Measurements from ENCODE around the gene CITED2.

Gene CITED2

DNA sequence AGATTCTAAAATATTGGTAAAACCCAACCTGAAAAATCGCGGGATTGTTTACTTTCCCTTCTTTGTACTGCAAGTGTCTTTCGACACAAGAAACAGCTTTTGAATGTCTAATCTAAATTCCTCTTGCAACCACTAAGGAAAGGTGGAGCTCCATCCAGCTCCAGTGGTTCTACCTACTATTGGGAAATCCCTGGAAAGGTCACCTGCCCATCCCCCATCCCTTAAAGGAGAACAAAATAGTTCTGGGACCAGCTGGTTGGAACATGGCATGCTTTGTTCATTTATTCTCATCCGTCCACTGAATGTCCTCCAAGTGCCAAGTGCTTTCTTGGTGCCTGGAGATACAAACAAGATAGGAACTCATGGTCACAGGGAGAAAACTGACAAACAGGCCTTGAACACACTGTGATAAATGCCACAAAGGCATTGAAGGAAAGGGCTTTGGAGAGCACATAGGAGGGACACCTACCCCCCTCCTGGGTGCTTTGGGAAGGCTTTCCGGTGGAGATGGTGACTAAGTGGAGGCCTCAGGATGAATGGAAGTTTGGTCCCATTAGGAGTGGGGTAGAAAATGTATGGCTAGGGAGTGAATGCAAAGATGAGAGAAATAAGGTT, 2.3 kb upstream of the CITED2 start:
- peak overlapping the region; percentile 66 for H3K4me3 ChIP-seq (ENCODE audit: control insufficient read depth, low read depth, low read length)
- DNase-seq (ENCODE audit: low read depth), result no peak
- TF ChIP-seq, protein P1, sequence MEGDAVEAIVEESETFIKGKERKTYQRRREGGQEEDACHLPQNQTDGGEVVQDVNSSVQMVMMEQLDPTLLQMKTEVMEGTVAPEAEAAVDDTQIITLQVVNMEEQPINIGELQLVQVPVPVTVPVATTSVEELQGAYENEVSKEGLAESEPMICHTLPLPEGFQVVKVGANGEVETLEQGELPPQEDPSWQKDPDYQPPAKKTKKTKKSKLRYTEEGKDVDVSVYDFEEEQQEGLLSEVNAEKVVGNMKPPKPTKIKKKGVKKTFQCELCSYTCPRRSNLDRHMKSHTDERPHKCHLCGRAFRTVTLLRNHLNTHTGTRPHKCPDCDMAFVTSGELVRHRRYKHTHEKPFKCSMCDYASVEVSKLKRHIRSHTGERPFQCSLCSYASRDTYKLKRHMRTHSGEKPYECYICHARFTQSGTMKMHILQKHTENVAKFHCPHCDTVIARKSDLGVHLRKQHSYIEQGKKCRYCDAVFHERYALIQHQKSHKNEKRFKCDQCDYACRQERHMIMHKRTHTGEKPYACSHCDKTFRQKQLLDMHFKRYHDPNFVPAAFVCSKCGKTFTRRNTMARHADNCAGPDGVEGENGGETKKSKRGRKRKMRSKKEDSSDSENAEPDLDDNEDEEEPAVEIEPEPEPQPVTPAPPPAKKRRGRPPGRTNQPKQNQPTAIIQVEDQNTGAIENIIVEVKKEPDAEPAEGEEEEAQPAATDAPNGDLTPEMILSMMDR (IDR thresholded peaks at IDR 0.05; ENCODE audit: control insufficient read depth, insufficient read depth, low read depth, low read length, missing control alignments), result peak; percentile 19

DNA sequence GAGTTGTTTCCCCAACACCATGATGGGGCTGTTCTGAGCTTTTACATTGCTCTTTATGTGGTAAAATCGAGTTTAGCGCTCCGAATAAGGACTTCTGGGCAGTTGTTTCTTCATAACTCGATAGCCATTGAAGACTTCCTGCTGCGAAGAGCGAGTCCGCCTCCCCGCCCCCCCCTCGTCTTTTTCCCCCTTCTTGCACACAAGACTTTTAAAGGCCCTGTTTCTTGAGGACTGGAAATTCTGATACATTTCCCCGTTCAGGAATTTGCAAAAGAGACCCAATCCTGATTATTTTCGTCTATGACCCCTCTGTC, 1.5 kb upstream of the CITED2 start:
- TF ChIP-seq, protein P1 (IDR thresholded peaks at IDR 0.05; ENCODE audit: control insufficient read depth, insufficient read depth, low read depth, low read length, missing control alignments), result no peak
- DNase-seq (ENCODE audit: low read depth), result no peak
- H3K4me3 ChIP-seq (ENCODE audit: control insufficient read depth, low read depth, low read length), result peak overlapping the region; percentile 66

DNA sequence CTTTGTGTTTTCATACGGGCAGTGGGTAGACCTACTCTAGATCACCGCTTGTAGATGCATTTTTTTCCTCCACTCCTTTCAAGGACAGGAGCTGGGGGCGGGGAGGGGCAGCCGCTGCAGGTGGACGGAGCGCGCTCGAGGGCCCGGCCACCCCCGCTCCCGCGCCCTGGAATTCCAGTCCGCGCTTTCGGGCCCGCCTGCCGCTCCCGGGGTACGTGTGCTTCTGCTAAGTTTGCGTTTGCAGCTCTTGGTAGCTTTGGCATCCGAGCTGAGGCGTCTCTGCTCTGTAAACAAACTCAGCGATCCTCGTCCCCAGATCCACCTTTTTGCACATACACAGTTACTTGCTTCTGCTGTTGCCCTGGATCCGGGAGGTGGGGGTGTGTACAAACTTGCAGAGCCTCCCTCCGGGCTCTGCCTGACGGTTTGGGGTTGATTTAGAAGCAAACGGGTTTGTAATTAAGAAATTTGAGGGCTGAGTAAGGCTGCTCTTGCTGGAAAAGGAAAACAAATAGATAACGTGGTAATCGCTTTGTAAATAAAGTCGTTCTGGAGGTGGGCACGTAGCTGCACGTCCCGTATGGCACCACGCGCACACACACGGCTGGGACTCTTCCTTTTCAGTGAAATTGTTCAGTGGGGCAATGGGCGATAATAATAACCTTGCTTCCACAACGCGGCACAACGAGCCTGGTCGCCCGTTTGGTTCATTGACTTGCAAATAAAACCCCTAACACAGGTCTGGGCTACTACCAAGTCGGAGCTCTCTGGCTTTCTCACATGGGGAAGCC, 973 bp upstream of the CITED2 start:
- peak; percentile 99 for DNase-seq (ENCODE audit: low read depth)
- peak overlapping the region; percentile 66 for H3K4me3 ChIP-seq (ENCODE audit: control insufficient read depth, low read depth, low read length)
- TF ChIP-seq, protein P1 (IDR thresholded peaks at IDR 0.05; ENCODE audit: control insufficient read depth, insufficient read depth, low read depth, low read length, missing control alignments), result peak; percentile 27

DNA sequence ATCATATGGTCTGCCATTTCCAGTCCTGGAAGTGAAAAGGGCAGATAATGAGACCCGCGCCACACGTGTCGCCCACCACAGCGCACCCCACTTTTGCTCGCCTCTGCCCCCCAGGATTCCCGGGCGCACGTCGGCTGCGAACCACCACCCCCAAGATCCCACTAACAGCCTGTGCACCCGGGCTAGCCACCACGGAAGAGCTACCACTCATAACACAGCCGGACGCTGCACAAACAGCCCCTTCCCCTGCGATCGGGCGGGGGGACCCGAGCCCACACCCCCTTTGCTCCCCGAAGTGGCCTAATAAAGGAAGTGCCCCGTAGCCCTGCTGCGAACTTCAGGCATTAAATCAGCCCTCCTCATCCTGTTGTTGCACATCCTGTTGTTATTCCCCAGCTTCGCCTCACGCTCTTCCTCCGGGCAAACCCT, 506 bp downstream of the CITED2 start:
- DNase-seq (ENCODE audit: low read depth), result no peak
- TF ChIP-seq, protein P1 (IDR thresholded peaks at IDR 0.05; ENCODE audit: control insufficient read depth, insufficient read depth, low read depth, low read length, missing control alignments), result no peak
- H3K4me3 ChIP-seq (ENCODE audit: control insufficient read depth, low read depth, low read length), result peak overlapping the region; percentile 66

DNA sequence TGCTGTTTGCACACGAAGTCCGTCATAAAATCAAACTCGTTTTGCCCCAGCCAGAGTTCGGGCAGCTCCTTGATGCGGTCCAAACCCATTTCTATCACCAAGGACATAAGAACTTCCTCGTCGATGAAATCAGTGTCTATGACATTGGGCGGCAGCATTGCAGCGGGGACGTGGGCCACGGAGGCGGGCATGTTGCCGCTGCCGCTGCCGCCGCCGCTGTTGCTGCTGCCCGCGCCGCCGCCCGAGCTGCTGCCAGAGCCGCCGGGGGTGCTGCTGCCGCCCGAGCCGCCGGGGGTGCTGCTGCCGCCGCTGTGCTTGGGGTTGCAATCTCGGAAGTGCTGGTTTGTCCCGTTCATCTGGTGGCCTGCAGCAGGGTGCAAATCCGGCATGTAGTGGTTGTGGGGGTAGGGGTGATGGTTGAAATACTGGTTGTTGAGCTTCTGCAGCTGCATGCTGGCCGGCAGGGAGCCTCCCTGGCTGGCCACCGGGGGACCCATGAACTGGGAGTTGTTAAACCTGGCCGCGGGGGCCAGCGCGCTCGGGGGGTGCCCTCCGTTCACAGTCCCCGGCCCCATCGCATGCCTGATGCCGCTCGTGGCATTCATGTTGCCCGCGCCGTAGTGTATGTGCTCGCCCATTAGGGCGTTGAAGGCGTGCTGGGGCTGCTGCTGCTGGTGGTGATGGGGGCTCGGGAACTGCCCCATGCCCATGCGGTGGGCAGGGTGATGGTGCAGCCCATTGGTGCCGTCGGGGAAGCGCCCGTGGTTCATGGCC, 1.1 kb downstream of the CITED2 start:
- TF ChIP-seq, protein P1 (IDR thresholded peaks at IDR 0.05; ENCODE audit: control insufficient read depth, insufficient read depth, low read depth, low read length, missing control alignments), result peak; percentile 10
- H3K4me3 ChIP-seq (ENCODE audit: control insufficient read depth, low read depth, low read length), result peak overlapping the region; percentile 66
- DNase-seq (ENCODE audit: low read depth), result no peak

- H3K4me3 ChIP-seq (ENCODE audit: control insufficient read depth, low read depth, low read length), result peak overlapping the region; percentile 66
- no peak for DNase-seq (ENCODE audit: low read depth)
- TF ChIP-seq, protein P1 (IDR thresholded peaks at IDR 0.05; ENCODE audit: control insufficient read depth, insufficient read depth, low read depth, low read length, missing control alignments), result no peak
Observed at GRCh38 chr6:139372326-139373153, 1.9 kb downstream of the CITED2 start.

All from AG09309 (cell line).